ENCODE data around the gene FARP1.
A peak's percentile ranks its signal among the peaks of the same experiment; 100 is the strongest.

Gene FARP1

GRCh38 chr13:98175823-98176222, 32.9 kb downstream of the FARP1 start:
- DNase-seq, result no peak

DNA sequence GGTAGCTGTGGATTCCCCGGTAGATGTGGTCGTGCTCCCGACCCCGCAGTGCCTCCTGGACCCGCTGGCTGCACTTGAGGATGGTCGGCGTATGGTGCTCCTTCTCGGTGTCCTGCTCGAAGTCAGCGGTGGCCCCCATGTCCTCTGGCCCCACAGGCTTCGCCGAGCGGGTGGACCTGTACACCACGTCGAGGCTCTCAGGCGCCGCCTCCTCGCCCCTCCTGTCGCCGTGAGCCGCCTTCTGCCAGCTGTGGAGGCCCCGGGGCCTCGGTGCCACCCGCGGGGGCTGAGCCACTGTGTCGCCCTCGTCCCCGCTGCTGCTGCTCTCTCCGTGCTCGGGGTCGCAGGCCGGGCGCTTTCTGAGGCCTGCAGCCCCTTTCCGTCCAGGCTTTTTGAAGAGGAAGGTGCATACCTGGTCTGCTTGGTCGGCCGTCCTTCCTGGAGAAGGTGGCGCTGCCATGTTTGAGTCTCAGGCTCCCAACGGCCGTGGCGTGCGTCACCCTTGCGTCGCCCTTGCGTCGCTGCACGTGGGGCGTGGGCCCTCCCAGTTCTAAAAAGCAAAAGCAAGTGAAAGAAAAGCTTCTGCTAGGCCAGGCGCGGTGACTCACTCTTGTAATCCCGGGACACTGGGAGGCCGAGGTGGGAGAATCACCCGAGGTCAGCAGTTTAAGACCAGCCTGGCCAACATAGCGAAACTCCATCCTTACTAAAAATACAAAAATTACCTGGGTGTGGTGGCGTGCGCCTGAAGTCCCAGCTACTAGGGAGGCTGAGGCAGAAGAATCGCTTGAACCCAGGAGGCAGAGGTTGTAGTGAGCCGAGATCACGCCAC, 34.1 kb downstream of the FARP1 start, which contains the start of gene RNF113B:
TSS of gene RNF113B (minus strand) at position 493 of the 832 bp plus-strand sequence. CDS start at position 460, 33 bp downstream.
- no peak for DNase-seq

DNA sequence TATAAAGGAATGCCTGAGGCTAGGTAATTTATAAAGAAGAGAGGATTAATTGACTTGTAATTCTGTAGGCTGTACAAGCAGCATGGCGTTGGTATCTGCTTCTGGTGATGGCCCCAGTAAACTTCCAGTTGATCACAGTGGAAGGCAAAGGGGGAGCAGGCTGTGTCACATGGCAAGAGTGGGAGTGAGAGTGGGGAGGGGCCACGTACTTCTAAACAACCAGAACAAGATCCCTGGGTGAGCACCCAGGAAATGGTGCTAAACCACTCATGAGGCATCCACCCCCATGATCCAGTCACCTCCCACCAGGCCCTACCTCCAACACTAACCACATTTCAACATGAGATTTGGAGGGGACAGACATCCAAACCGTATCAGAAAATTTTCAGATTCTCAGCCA, 37.2 kb downstream of the FARP1 start:
- DNase-seq, result no peak

GRCh38 chr13:98181111-98181815, 38.4 kb downstream of the FARP1 start:
- DNase-seq, result no peak

GRCh38 chr13:98182153-98182552, 39.3 kb downstream of the FARP1 start:
- DNase-seq, result no peak

- no peak for DNase-seq
Measured at GRCh38 chr13:98182589-98182988, 39.7 kb downstream of the FARP1 start.

- DNase-seq, result no peak
Measured at GRCh38 chr13:98184792-98185191, 41.9 kb downstream of the FARP1 start.

- DNase-seq, result no peak
Measured at GRCh38 chr13:98187155-98187964, 44.5 kb downstream of the FARP1 start.

DNA sequence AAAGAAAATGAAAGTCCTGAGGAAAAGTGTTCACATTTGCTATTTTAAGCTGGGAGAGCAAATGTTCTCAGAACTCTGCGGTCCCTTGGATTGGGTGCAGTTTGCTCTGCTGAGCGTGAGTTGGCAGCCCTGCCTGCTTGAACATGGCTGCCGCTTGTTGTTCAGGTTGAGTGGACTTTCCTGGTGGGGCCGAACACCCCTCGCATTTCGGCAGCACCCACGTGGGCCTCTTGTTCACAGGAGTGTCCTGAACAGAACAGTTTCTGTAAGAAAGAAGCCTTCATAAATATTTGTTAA, 45.0 kb downstream of the FARP1 start:
- DNase-seq, result peak in 2 of 14 donors; percentile 11 to 42

- DNase-seq, result no peak
Measured at GRCh38 chr13:98188544-98189166, 45.8 kb downstream of the FARP1 start.

- no peak for DNase-seq
Measured at GRCh38 chr13:98189841-98190505, 47.1 kb downstream of the FARP1 start.

DNA sequence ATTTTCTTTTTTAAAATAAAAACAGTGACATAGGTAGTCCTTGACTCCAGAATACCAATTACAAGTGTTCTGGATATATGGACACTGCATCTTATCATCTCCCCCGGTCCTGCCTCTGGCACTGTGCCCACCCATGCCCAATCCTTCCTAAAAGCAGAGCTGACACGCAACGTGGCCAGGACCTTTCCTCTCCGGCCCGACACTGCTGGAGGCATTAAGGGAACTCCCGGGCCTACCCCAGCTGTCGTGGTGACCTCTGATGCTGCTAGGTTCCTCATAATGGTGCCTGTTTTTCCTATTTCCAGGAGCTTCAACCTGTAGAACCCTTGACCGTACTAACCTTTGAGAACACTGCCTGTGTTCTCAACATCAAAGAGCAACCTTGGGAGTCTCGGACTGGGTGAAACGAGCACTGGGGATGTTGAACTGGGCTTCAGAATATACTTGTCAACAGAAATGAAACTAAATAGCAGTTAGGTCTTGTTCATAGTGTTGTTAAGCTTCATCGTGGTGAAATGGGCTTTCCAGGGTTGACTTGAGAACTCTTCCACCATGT, 48.1 kb downstream of the FARP1 start:
- no peak for DNase-seq

- no peak for DNase-seq
Measured at GRCh38 chr13:98192008-98192407, 49.1 kb downstream of the FARP1 start.

GRCh38 chr13:98195054-98195791, 52.3 kb downstream of the FARP1 start:
- DNase-seq, result no peak

GRCh38 chr13:98198683-98199082, 55.8 kb downstream of the FARP1 start:
- no peak for DNase-seq

DNA sequence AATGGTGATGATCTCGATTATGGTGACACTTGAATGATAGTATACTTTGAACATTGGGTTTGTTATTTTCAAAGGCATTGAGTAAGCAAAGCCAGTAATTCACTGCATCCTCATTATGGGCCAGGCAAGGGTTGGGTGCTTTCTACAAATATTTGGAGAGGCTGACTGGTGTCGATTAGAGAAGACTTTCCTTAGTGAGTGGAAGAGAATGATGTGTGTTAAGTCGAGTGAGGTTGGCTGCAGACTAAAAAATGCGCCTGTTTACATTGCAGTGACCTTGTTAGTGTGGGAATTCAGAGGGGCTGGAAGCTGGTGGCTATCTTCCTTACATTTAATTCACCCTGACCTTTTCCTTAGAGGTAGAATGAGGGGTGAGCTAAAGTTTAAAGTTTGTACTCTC, 56.6 kb downstream of the FARP1 start:
- DNase-seq, result no peak

DNA sequence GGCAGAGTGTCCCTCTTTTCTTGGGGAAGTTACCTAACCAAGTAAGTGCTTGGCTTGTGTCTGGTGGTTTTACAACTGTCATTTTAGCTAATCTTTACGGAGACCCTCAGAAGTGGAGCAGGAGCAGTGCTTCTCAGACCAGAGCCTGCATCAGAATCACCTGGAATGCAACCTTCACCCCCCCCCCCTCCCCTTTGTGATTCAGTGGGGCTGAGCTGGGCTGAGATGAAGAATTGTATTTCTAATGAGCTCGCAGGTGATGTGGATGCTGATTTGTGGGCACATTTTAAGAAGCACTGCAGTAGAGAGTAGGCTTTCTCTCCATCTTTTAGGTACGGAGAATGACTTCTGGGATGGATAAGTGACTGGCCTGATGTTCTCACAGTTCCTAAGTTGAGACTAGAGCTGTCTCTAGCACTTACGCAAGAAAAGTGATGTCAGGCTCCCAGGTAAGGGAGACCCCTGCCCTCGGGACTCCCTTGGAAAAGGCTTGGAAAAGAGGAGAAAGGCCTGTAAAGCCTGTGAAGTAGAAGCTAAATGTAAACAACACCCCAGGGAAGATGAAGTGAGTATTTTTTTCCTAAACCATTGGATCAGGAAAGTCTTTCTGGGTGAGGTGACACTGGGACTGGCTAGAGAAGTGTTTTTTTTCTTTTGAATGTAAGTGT, 57.5 kb downstream of the FARP1 start:
- DNase-seq, result no peak

DNA sequence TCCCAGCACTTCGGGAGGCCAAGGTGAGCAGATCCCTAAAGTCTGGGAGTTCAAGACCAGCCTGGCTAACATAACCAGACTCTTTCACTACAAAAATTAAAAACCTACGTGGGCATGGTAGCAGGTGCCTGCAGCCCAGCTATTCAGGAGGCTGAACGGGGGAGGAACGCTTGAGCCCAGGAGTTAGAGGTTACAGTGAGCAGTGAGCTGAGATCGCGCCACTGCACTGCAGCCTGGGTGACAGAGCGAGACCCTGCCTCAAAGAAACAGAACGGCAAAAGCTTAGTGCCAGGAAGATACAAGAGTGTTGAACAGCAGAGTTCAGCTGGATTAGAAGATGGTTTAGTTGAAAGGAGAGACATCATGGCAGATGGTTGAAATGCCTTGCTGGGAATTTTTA, 58.3 kb downstream of the FARP1 start:
- no peak for DNase-seq

- no peak for DNase-seq
Measured at GRCh38 chr13:98201984-98202383, 59.1 kb downstream of the FARP1 start.

DNA sequence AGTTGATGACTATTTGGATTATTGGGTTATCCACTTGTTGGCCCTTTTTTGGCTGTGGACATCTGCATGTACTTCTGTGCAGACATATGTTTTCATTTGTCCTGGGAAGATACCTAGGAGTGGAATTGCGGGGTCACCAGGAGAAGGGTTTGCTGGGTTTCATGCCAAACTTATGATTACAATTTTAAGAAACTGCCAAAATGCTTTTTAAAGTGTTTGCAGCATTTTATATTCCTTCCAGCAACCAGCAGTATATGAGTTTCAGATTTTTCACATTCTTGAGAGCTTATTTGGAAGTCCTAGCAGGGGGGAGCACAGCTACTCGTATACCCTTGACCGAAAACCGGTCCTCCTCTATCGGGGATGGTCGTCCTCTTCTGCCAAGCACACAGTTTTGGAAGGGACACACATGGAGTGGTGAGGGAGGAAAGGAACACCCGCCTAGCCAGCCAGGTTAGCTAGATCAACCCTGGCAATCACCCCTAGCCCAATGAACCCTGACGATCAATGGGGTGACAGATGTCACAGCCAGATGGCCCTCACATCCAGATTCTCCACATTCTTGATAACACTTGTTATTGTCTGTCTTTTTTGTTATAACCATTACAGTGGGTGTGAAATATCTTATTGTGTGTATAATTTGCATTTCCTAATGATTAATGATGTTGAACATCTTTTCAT, 60.9 kb downstream of the FARP1 start:
- DNase-seq, result no peak
